ENCODE measurements around the gene CD276. TPM values are rescaled to one million over a fixed set of nuclear protein-coding genes. Genes with fewer than 3 reads are reported as not detected.

Gene CD276
- total RNA-seq, 1 experiment from 2014 or later = 75.4 TPM

DNA sequence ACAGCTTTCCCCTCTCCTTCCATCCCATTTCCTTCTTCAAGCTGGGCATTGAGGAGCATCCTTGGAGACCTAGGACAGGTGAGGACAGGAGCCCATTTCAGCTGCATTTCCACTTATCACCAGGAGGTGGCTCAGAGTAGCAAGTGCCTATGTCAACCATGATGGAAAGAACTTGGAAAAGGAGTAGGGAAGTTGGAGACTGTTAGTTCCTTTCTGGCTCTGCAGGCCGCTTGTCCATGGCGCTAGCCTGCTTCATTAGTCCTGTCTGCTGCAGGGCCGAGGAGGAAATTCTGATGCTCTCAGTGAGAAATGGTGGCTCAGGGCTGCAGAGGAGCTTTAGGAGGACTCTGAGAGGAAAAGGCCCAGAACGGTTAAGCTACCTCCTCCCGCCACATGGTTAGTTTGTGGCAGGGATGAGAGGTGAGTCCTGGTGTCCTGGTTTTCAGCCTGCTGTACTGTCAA lies 7.0 kb upstream of the CD276 start:
- peak overlapping the region; percentile 97 for H2AFZ ChIP-seq (ENCODE audit: low read depth, low read length, poor library complexity, severe bottlenecking)
- peak; percentile 51 for DNase-seq (ENCODE audit: low read depth, low spot score)
- no peaks in the 10 kb centered on the region for H4K20me1 ChIP-seq (ENCODE audit: insufficient read depth)
- RAD21 ChIA-PET (ENCODE audit: low non-redundant PET in 1 of 2, low total read pairs in 2 of 2, uncharacterized antibody in 2 of 2, unreplicated experiment in 2 of 2) = interaction anchor here (1.0 to 1.4 kb wide), 2 partner anchors 23 kb away, joined by 3 to 5 read pairs; no protein-coding TSS in a partner anchor
- H3K27ac ChIP-seq (ENCODE audit: low read depth, low read length) = no peak overlapping the region
- CTCF ChIA-PET = interaction anchor here (0.6 to 3.6 kb wide), 13 partner anchors 9 to 358 kb away, joined by 3 to 37 read pairs (median 4); no protein-coding TSS in a partner anchor
- POLR2A ChIA-PET = interaction anchor here (0.9 kb wide), 1 partner anchor 10 kb away, joined by 3 read pairs; no protein-coding TSS in a partner anchor
- no peaks in the 10 kb centered on the region for H3K36me3 ChIP-seq (ENCODE audit: control insufficient read depth in 1 of 2, insufficient read depth in 2 of 2, low read length in 2 of 2)
- H3K9ac ChIP-seq (ENCODE audit: low read length) = no peak overlapping the region
- no peaks in the 10 kb centered on the region for H3K79me2 ChIP-seq (ENCODE audit: insufficient read depth, low read length)
- H3K4me2 ChIP-seq (ENCODE audit: low read length) = no peak overlapping the region
- H3K4me1 ChIP-seq (ENCODE audit: control insufficient read depth in 1 of 2, insufficient read depth in 2 of 2, low read length in 2 of 2) = peaks cover 0 to 5% of the 10 kb centered on the region in 2 experiments; a peak in 1 of 4 replicates
- H3K4me3 ChIP-seq (replicated peaks in 1 of 2; ENCODE audit: low read depth in 1 of 2, low read length in 2 of 2) = no peak overlapping the region
- H3K9me2 ChIP-seq (ENCODE audit: insufficient read depth) = no peaks in the 10 kb centered on the region
- BruUV-seq (replicated peaks) = no TSS peak
- no peak for TF ChIP-seq EGR1 (IDR thresholded peaks at IDR 0.05; ENCODE audit: low read depth)
- TF ChIP-seq EZH2 (IDR thresholded peaks at IDR 0.05) = no peak
- TF ChIP-seq CBX3 (IDR thresholded peaks at IDR 0.05; ENCODE audit: low read depth) = no peak
- TF ChIP-seq CEBPB (IDR thresholded peaks at IDR 0.05; ENCODE audit: low read depth) = no peak
- TF ChIP-seq JUND (IDR thresholded peaks at IDR 0.05) = no peak
- TF ChIP-seq ZNF274 (IDR thresholded peaks at IDR 0.05; ENCODE audit: low read depth, low read length) = no peak
- TF ChIP-seq, protein P1, sequence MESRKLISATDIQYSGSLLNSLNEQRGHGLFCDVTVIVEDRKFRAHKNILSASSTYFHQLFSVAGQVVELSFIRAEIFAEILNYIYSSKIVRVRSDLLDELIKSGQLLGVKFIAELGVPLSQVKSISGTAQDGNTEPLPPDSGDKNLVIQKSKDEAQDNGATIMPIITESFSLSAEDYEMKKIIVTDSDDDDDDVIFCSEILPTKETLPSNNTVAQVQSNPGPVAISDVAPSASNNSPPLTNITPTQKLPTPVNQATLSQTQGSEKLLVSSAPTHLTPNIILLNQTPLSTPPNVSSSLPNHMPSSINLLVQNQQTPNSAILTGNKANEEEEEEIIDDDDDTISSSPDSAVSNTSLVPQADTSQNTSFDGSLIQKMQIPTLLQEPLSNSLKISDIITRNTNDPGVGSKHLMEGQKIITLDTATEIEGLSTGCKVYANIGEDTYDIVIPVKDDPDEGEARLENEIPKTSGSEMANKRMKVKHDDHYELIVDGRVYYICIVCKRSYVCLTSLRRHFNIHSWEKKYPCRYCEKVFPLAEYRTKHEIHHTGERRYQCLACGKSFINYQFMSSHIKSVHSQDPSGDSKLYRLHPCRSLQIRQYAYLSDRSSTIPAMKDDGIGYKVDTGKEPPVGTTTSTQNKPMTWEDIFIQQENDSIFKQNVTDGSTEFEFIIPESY (IDR thresholded peaks at IDR 0.05; ENCODE audit: extremely low read depth, insufficient replicate concordance, low read length) = no peak
- no peak for TF ChIP-seq ZFX (IDR thresholded peaks at IDR 0.05)
- TF ChIP-seq POLR2A (IDR thresholded peaks at IDR 0.05; ENCODE audit: borderline replicate concordance, extremely low read depth, insufficient read depth, insufficient read length) = no peak
- no peak for TF ChIP-seq SRF (IDR thresholded peaks at IDR 0.05; ENCODE audit: low read depth)
- TF ChIP-seq, protein P2, sequence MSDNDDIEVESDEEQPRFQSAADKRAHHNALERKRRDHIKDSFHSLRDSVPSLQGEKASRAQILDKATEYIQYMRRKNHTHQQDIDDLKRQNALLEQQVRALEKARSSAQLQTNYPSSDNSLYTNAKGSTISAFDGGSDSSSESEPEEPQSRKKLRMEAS (IDR thresholded peaks at IDR 0.05) = no peak
- TF ChIP-seq YY1 (IDR thresholded peaks at IDR 0.05; ENCODE audit: extremely low read depth, insufficient replicate concordance, low read depth, low read length) = peak; percentile 57
- TF ChIP-seq EZH2phosphoT487 (IDR thresholded peaks at IDR 0.05; ENCODE audit: borderline replicate concordance) = no peak
- TF ChIP-seq, protein P3, sequence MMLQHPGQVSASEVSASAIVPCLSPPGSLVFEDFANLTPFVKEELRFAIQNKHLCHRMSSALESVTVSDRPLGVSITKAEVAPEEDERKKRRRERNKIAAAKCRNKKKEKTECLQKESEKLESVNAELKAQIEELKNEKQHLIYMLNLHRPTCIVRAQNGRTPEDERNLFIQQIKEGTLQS (IDR thresholded peaks at IDR 0.05) = no peak
- TF ChIP-seq ELF1 (IDR thresholded peaks at IDR 0.05; ENCODE audit: borderline replicate concordance, low read depth) = no peak
- no peak for TF ChIP-seq SP1 (IDR thresholded peaks at IDR 0.05; ENCODE audit: low read depth)
- no peak for TF ChIP-seq POLR2AphosphoS5 (IDR thresholded peaks at IDR 0.05; ENCODE audit: low read depth, low read length)
- TF ChIP-seq, protein P4, sequence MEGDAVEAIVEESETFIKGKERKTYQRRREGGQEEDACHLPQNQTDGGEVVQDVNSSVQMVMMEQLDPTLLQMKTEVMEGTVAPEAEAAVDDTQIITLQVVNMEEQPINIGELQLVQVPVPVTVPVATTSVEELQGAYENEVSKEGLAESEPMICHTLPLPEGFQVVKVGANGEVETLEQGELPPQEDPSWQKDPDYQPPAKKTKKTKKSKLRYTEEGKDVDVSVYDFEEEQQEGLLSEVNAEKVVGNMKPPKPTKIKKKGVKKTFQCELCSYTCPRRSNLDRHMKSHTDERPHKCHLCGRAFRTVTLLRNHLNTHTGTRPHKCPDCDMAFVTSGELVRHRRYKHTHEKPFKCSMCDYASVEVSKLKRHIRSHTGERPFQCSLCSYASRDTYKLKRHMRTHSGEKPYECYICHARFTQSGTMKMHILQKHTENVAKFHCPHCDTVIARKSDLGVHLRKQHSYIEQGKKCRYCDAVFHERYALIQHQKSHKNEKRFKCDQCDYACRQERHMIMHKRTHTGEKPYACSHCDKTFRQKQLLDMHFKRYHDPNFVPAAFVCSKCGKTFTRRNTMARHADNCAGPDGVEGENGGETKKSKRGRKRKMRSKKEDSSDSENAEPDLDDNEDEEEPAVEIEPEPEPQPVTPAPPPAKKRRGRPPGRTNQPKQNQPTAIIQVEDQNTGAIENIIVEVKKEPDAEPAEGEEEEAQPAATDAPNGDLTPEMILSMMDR (IDR thresholded peaks at IDR 0.05 in 2 of 3, conservative IDR thresholded peaks at IDR 0.05 in 1 of 3; ENCODE audit: borderline replicate concordance in 1 of 3, insufficient read depth in 1 of 3, low read depth in 2 of 3, low read length in 2 of 3) = peak; percentile 80 to 84 (median 81)
- no peak for TF ChIP-seq TCF7L2 (IDR thresholded peaks at IDR 0.05; ENCODE audit: borderline replicate concordance, extremely low read depth, insufficient read depth, insufficient read length)
- peak; percentile 69 for TF ChIP-seq RAD21 (IDR thresholded peaks at IDR 0.05; ENCODE audit: low read depth)
- TF ChIP-seq, protein P5, sequence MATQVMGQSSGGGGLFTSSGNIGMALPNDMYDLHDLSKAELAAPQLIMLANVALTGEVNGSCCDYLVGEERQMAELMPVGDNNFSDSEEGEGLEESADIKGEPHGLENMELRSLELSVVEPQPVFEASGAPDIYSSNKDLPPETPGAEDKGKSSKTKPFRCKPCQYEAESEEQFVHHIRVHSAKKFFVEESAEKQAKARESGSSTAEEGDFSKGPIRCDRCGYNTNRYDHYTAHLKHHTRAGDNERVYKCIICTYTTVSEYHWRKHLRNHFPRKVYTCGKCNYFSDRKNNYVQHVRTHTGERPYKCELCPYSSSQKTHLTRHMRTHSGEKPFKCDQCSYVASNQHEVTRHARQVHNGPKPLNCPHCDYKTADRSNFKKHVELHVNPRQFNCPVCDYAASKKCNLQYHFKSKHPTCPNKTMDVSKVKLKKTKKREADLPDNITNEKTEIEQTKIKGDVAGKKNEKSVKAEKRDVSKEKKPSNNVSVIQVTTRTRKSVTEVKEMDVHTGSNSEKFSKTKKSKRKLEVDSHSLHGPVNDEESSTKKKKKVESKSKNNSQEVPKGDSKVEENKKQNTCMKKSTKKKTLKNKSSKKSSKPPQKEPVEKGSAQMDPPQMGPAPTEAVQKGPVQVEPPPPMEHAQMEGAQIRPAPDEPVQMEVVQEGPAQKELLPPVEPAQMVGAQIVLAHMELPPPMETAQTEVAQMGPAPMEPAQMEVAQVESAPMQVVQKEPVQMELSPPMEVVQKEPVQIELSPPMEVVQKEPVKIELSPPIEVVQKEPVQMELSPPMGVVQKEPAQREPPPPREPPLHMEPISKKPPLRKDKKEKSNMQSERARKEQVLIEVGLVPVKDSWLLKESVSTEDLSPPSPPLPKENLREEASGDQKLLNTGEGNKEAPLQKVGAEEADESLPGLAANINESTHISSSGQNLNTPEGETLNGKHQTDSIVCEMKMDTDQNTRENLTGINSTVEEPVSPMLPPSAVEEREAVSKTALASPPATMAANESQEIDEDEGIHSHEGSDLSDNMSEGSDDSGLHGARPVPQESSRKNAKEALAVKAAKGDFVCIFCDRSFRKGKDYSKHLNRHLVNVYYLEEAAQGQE (IDR thresholded peaks at IDR 0.05; ENCODE audit: low read depth) = no peak
- no peaks in the 10 kb centered on the region for H3K9me3 ChIP-seq (ENCODE audit: control insufficient read depth in 1 of 2, insufficient read depth in 1 of 2, low read depth in 1 of 2, low read length in 2 of 2)
- ATAC-seq = peak; percentile 89
- no peaks in the 10 kb centered on the region for H3K27me3 ChIP-seq (ENCODE audit: insufficient read depth, low read length)
- intact Hi-C loops (cut with micrococcal nuclease) = loop anchor here (1.0 kb wide), 1 partner anchor 23 kb away; no protein-coding TSS in a partner anchor

Measured in HCT116 (cell line).